Spinal cord (tissue), 10 donors: ENCODE data around the gene CDH13. TPM values are rescaled to one million over a fixed set of nuclear protein-coding genes. Genes with fewer than 3 reads are reported as not detected.

Experiments
- DNase-seq, 6 donors: peaks; one replicate each; pipeline versions ENCODE4 v3.0.0 to v3.0.0-alpha.2; 2013 to 2015; ENCODE audit warnings: low spot score in 6 of 6, low read depth in 4 of 6
- H3K27ac ChIP-seq: one replicate; pipeline ENCODE4 v1.5.1; 2013; ENCODE audit warnings: low read depth, low read length, control low read depth
- H3K27me3 ChIP-seq: one replicate; pipeline ENCODE4 v1.6.1; 2013; ENCODE audit warnings: low read length; ENCODE audit not compliant: control insufficient read depth, insufficient read depth
- H3K36me3 ChIP-seq: one replicate; pipeline ENCODE4 v1.6.1; 2013; ENCODE audit warnings: low read length; ENCODE audit not compliant: control insufficient read depth, insufficient read depth
- H3K4me1 ChIP-seq: one replicate; pipeline ENCODE4 v1.6.1; 2013; ENCODE audit warnings: low read length; ENCODE audit not compliant: control insufficient read depth, insufficient read depth
- H3K4me3 ChIP-seq: one replicate; pipeline ENCODE4 v1.5.1; 2013; ENCODE audit warnings: low read depth, low read length, control low read depth
- H3K9me3 ChIP-seq: one replicate; pipeline ENCODE4 v1.6.1; 2013; ENCODE audit warnings: low read length; ENCODE audit not compliant: control insufficient read depth, insufficient read depth
- WGBS: methylation state at CpG from one replicate; pipeline ENCODE4 v1.1.5; 2013; ENCODE audit warnings: missing lambda C conversion rate; ENCODE audit not compliant: insufficient coverage; 5-methylcytosine and 5-hydroxymethylcytosine counted together
- polyA plus RNA-seq, 2 donors: library from polyadenylated mRNA; unstranded; fragments of 120-200 nt; gene quantifications; one replicate each; pipeline ENCODE4 v1.2.1, GENCODE V29; 2013; ENCODE audit not compliant: insufficient read length in 2 of 2
- total RNA-seq, 2 donors: library from RNA; depleted of rRNA in 1 of 2; stranded (reverse); fragments of 120-200 nt in 1 of 2; fragments of >200 nt in 1 of 2; gene quantifications; one replicate each; pipeline versions ENCODE4 v1.2.3 to v1.2.4, GENCODE V29; 2013 to 2014
- donor health status: healthy.

The CDH13 gene
- total and polyA plus RNA-seq, 4 donors: 34.5 to 82.3 (median 76.4) TPM

GRCh38 chr16:82891918-82892317 lies 265.1 kb downstream of the CDH13 start:
- Histone ChIP-seq H3K4me3 (no peak overlapping the region), H3K27me3 (no peaks in the 10 kb centered on the region), H3K27ac (no peak overlapping the region), H3K9me3 (no peaks in the 10 kb centered on the region), H3K36me3 (no peaks in the 10 kb centered on the region), H3K4me1 (peaks cover 4% of the 10 kb centered on the region)
- DNase-seq: no peak
- WGBS: no CpG with 5 or more reads among the region's 3 CpGs

GRCh38 chr16:82892324-82892723 lies 265.6 kb downstream of the CDH13 start:
- H3K36me3 ChIP-seq: no peaks in the 10 kb centered on the region
- H3K4me3 ChIP-seq: no peak overlapping the region
- H3K27ac ChIP-seq: no peak overlapping the region
- no CpG with 5 or more reads among the region's 2 CpGs for WGBS
- H3K9me3 ChIP-seq: no peaks in the 10 kb centered on the region
- no peak for DNase-seq
- H3K4me1 ChIP-seq: peaks cover 4% of the 10 kb centered on the region
- H3K27me3 ChIP-seq: no peaks in the 10 kb centered on the region

GRCh38 chr16:82895843-82896242 lies 269.1 kb downstream of the CDH13 start:
- H3K4me3 ChIP-seq: no peak overlapping the region
- 92% methylated on average over 2 of the region's 4 CpGs for WGBS
- H3K9me3 ChIP-seq: no peaks in the 10 kb centered on the region
- H3K4me1 ChIP-seq: no peaks in the 10 kb centered on the region
- no peaks in the 10 kb centered on the region for H3K36me3 ChIP-seq
- DNase-seq: no peak
- no peaks in the 10 kb centered on the region for H3K27me3 ChIP-seq
- H3K27ac ChIP-seq: no peak overlapping the region

- no CpG with 5 or more reads among the region's 2 CpGs for WGBS
- no peaks in the 10 kb centered on the region for H3K4me1 ChIP-seq
- no peak for DNase-seq
These were observed 272.2 kb downstream of the CDH13 start for GRCh38 chr16:82899006-82899405.

GRCh38 chr16:82899731-82900450 lies 273.1 kb downstream of the CDH13 start:
- Histone ChIP-seq H3K9me3 (no peaks in the 10 kb centered on the region), H3K4me1 (no peaks in the 10 kb centered on the region), H3K27ac (no peak overlapping the region), H3K36me3 (no peaks in the 10 kb centered on the region), H3K27me3 (no peaks in the 10 kb centered on the region), H3K4me3 (no peak overlapping the region)
- WGBS: 64% methylated on average over 2 of the region's 4 CpGs
- no peak for DNase-seq

More at GRCh38 chr16:82899006-82899405, 272.2 kb downstream of the CDH13 start:
- Histone ChIP-seq H3K27ac (no peak overlapping the region), H3K9me3 (no peaks in the 10 kb centered on the region), H3K36me3 (no peaks in the 10 kb centered on the region), H3K27me3 (no peaks in the 10 kb centered on the region), H3K4me3 (no peak overlapping the region)

- Histone ChIP-seq H3K27ac (no peak overlapping the region), H3K9me3 (no peaks in the 10 kb centered on the region), H3K36me3 (no peaks in the 10 kb centered on the region), H3K4me1 (no peaks in the 10 kb centered on the region), H3K4me3 (no peak overlapping the region), H3K27me3 (no peaks in the 10 kb centered on the region)
- WGBS: 25% methylated on average over 8 of the region's 8 CpGs
- peak in 1 of 6 donors; percentile 64 for DNase-seq
These were observed 273.8 kb downstream of the CDH13 start for GRCh38 chr16:82900559-82900958.

GRCh38 chr16:82911925-82912324 lies 285.2 kb downstream of the CDH13 start:
- Histone ChIP-seq H3K36me3 (no peaks in the 10 kb centered on the region), H3K4me1 (peaks cover 5% of the 10 kb centered on the region), H3K4me3 (no peak overlapping the region), H3K9me3 (no peaks in the 10 kb centered on the region), H3K27me3 (no peaks in the 10 kb centered on the region), H3K27ac (no peak overlapping the region)
- 54% methylated on average over 7 of the region's 10 CpGs for WGBS
- DNase-seq: peak in 2 of 6 donors; percentile 23 to 82

- Histone ChIP-seq H3K9me3 (no peaks in the 10 kb centered on the region), H3K4me3 (no peak overlapping the region), H3K36me3 (no peaks in the 10 kb centered on the region), H3K27me3 (no peaks in the 10 kb centered on the region), H3K4me1 (peaks cover 5% of the 10 kb centered on the region), H3K27ac (no peak overlapping the region)
- 93% methylated on average over 3 of the region's 9 CpGs for WGBS
- DNase-seq: no peak
These were observed 288.5 kb downstream of the CDH13 start for GRCh38 chr16:82915139-82915824.

- H3K9me3 ChIP-seq: no peaks in the 10 kb centered on the region
- no peak for DNase-seq
- H3K27ac ChIP-seq: no peak overlapping the region
- no peak overlapping the region for H3K4me3 ChIP-seq
- no peaks in the 10 kb centered on the region for H3K36me3 ChIP-seq
- no peaks in the 10 kb centered on the region for H3K27me3 ChIP-seq
- no peaks in the 10 kb centered on the region for H3K4me1 ChIP-seq
- 100% methylated on average over 3 of the region's 5 CpGs for WGBS
These were observed 291.3 kb downstream of the CDH13 start for GRCh38 chr16:82917886-82918595.
